WTC11 (cell line): ENCODE measurements around the gene SLC26A11. TPM values are rescaled to one million over a fixed set of nuclear protein-coding genes. Genes with fewer than 3 reads are reported as not detected.

Experiments used
- ATAC-seq: fragments of 200-7000 bp; cut with Tn5 transposase; 2 replicates; pipeline ENCODE4 v1.10.0; 2021; ENCODE audit warnings: mild to moderate bottlenecking, moderate library complexity
- CTCF ChIA-PET: fragments of 300-600 bp; sonication (Branson Sonifier 250); formaldehyde crosslinking; loops from one replicate; lab custom pipeline; 2021; ENCODE audit warnings: antibody characterized with exemption; lab: Charles Lee
- POLR2A ChIA-PET: fragments of 350-600 bp; sonication (Branson Sonifier 250); formaldehyde crosslinking; loops from one replicate; lab custom pipeline; 2021; ENCODE audit warnings: antibody characterized with exemption; lab: Charles Lee
- DNase-seq: peaks from one replicate; pipeline ENCODE4 v3.0.0; 2021; ENCODE audit warnings: low spot score
- H3K27ac Mint-ChIP-seq: 2 replicates; pipeline ENCODE4 v1.8.0; 2021; ENCODE audit warnings: mixed read lengths
- H3K27me3 Mint-ChIP-seq: 2 replicates; pipeline ENCODE4 v1.8.0; 2021; ENCODE audit warnings: low read depth, mild to moderate bottlenecking, moderate library complexity, mixed read lengths
- H3K36me3 Mint-ChIP-seq: 2 replicates; pipeline ENCODE4 v1.8.0; 2021; ENCODE audit warnings: mixed read lengths
- H3K4me1 Mint-ChIP-seq: 2 replicates; pipeline ENCODE4 v1.8.0; 2022; ENCODE audit warnings: mixed read lengths
- H3K4me3 Mint-ChIP-seq: 2 replicates; pipeline ENCODE4 v1.8.0; 2021; ENCODE audit warnings: mild to moderate bottlenecking, moderate library complexity, mixed read lengths
- H3K9me3 Mint-ChIP-seq: 2 replicates; pipeline ENCODE4 v1.8.0; 2021; ENCODE audit warnings: mixed read lengths
- SP1 ChIP-seq: sonication (generic); formaldehyde crosslinking; conservative IDR thresholded peaks from 2 replicates; pipeline ENCODE4 v1.8.1; 2022; ENCODE audit warnings: missing genetic modification reagents
- ZBTB21 ChIP-seq: sonication (generic); formaldehyde crosslinking; IDR thresholded peaks from 2 replicates; pipeline ENCODE4 v1.8.1; 2023; ENCODE audit warnings: mild to moderate bottlenecking, missing genetic modification reagents, borderline replicate concordance
- ZNF138 ChIP-seq: sonication (generic); formaldehyde crosslinking; conservative IDR thresholded peaks from 2 replicates; pipeline ENCODE4 v1.8.1; 2022; ENCODE audit warnings: mild to moderate bottlenecking, moderate library complexity, missing genetic modification reagents
- ZNF396 ChIP-seq: fragments of 250-450 bp; sonication (Bioruptor Pico); IDR thresholded peaks from 2 replicates; pipeline ENCODE4 v1.8.0; 2021; ENCODE audit warnings: mild to moderate bottlenecking, moderate library complexity, borderline replicate concordance
- ZNF423 ChIP-seq: fragments of 250-450 bp; sonication (Bioruptor Pico); IDR thresholded peaks from 2 replicates; pipeline ENCODE4 v2.1.2; 2022; ENCODE audit warnings: mild to moderate bottlenecking, moderate library complexity
- total RNA-seq: library from RNA; stranded (reverse); gene quantifications from 3 replicates; pipeline ENCODE4 v1.2.3, GENCODE V29; 2021
- TF ChIP-seq, protein P1 (sequence below): sonication (generic); formaldehyde crosslinking; IDR thresholded peaks from 2 replicates; pipeline ENCODE4 v1.8.1; 2022; ENCODE audit warnings: mild to moderate bottlenecking, missing genetic modification reagents, moderate library complexity, borderline replicate concordance
- TF ChIP-seq, protein P2 (sequence below): fragments of 200-600 bp; IDR thresholded peaks from 2 replicates; pipeline ENCODE4 v1.8.0; 2022; ENCODE audit warnings: antibody characterized with exemption
- TF ChIP-seq, protein P3 (sequence below): sonication (generic); formaldehyde crosslinking; IDR thresholded peaks from 2 replicates; pipeline ENCODE4 v1.8.1; 2023; ENCODE audit warnings: mild to moderate bottlenecking, missing genetic modification reagents
- TF ChIP-seq, protein P4 (sequence below): sonication (generic); formaldehyde crosslinking; IDR thresholded peaks from 2 replicates; pipeline ENCODE4 v1.8.1; 2023; ENCODE audit warnings: mild to moderate bottlenecking, missing genetic modification reagents, moderate library complexity
- TF ChIP-seq, protein P5 (sequence below): sonication (generic); formaldehyde crosslinking; IDR thresholded peaks from 2 replicates; pipeline ENCODE4 v1.8.0; 2022; ENCODE audit warnings: mild to moderate bottlenecking, missing genetic modification reagents
- TF ChIP-seq, protein P6 (sequence below): fragments of 250-450 bp; sonication (Bioruptor Pico); IDR thresholded peaks from 2 replicates; pipeline ENCODE4 v1.9.0; 2021; ENCODE audit warnings: mild to moderate bottlenecking
- TF ChIP-seq, protein P7 (sequence below): sonication (generic); formaldehyde crosslinking; IDR thresholded peaks from 2 replicates; pipeline ENCODE4 v1.8.1; 2022; ENCODE audit warnings: low read depth, missing genetic modification reagents, borderline replicate concordance
- TF ChIP-seq, protein P8 (sequence below): sonication (generic); formaldehyde crosslinking; IDR thresholded peaks from 2 replicates; pipeline ENCODE4 v1.8.0; 2023; ENCODE audit warnings: mild to moderate bottlenecking, missing genetic modification reagents

SLC26A11 gene
- total RNA-seq, 1 experiment from 2014 or later: 26.4 TPM

DNA sequence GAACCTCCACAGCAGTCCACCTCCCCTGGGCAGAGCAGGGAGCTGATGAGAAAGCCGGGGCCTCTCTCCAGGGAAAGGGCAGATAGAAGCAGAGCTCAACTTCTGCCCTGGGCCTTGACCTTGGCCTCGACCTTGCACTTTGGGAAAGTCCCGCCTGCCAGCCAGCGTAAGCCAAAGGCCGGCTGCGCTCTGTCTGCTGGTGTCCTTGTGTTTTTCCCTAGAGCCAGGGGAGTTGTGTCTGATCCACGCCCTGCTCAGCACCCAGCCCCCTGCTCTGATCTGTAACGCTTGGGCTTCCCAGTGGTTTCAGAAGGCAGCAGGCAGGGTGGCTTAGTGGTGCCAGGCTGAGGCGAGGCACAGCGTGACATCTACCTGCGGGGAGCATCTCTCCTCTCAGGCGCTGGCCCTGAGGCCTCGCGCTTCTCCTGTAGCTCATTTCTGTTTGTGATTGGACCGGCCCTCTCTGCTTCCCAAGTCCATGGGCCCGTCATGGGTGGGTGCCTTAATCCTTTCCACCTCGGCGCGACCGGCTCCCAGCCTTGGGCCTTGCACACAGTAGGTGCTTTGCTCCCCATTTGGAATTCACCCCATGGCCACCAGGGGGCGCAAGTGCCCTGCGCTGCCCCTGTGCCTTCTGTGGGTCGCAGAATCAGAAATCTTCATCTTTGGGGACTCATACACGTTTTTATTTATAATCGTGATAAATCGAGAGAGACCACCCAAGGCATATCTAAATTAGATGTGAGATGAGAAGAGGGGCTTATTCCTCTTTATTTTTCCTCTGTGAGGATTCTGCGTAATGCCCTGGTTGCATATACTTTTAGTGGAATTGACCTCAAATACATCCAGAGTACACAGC lies 24.3 kb upstream of the SLC26A11 start:
- ChIA-PET POLR2A (no interaction called here), CTCF (interaction anchor here (0.5 to 4.0 kb wide), 32 partner anchors 8 to 632 kb away, joined by 3 to 63 read pairs (median 4); partner anchors contain the start of genes GAA and SGSH)
- H3K36me3 Mint-ChIP-seq: no peaks in the 10 kb centered on the region
- DNase-seq: peak; percentile 81
- no peak overlapping the region for H3K4me3 Mint-ChIP-seq
- H3K27me3 Mint-ChIP-seq: no peaks in the 10 kb centered on the region; the same call in 1 of the 2 replicates
- H3K9me3 Mint-ChIP-seq: no peaks in the 10 kb centered on the region
- peak; percentile 53 for ATAC-seq
- peaks cover 7% of the 10 kb centered on the region for H3K4me1 Mint-ChIP-seq
- TF ChIP-seq, protein P1, sequence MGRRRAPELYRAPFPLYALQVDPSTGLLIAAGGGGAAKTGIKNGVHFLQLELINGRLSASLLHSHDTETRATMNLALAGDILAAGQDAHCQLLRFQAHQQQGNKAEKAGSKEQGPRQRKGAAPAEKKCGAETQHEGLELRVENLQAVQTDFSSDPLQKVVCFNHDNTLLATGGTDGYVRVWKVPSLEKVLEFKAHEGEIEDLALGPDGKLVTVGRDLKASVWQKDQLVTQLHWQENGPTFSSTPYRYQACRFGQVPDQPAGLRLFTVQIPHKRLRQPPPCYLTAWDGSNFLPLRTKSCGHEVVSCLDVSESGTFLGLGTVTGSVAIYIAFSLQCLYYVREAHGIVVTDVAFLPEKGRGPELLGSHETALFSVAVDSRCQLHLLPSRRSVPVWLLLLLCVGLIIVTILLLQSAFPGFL (CRISPR knock-in tag): no peak
- TF ChIP-seq ZNF396 (CRISPR knock-in tag) (no peak), SP1 (CRISPR knock-in tag) (peak; percentile 41; the same call in 1 of the 2 replicates)
- TF ChIP-seq, protein P2, sequence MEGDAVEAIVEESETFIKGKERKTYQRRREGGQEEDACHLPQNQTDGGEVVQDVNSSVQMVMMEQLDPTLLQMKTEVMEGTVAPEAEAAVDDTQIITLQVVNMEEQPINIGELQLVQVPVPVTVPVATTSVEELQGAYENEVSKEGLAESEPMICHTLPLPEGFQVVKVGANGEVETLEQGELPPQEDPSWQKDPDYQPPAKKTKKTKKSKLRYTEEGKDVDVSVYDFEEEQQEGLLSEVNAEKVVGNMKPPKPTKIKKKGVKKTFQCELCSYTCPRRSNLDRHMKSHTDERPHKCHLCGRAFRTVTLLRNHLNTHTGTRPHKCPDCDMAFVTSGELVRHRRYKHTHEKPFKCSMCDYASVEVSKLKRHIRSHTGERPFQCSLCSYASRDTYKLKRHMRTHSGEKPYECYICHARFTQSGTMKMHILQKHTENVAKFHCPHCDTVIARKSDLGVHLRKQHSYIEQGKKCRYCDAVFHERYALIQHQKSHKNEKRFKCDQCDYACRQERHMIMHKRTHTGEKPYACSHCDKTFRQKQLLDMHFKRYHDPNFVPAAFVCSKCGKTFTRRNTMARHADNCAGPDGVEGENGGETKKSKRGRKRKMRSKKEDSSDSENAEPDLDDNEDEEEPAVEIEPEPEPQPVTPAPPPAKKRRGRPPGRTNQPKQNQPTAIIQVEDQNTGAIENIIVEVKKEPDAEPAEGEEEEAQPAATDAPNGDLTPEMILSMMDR: peak; percentile 99
- TF ChIP-seq, protein P3, sequence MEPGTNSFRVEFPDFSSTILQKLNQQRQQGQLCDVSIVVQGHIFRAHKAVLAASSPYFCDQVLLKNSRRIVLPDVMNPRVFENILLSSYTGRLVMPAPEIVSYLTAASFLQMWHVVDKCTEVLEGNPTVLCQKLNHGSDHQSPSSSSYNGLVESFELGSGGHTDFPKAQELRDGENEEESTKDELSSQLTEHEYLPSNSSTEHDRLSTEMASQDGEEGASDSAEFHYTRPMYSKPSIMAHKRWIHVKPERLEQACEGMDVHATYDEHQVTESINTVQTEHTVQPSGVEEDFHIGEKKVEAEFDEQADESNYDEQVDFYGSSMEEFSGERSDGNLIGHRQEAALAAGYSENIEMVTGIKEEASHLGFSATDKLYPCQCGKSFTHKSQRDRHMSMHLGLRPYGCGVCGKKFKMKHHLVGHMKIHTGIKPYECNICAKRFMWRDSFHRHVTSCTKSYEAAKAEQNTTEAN (CRISPR knock-in tag): 0 out of 2 replicates have a peak, but pooled peaks have one; percentile 51
- TF ChIP-seq, protein P4, sequence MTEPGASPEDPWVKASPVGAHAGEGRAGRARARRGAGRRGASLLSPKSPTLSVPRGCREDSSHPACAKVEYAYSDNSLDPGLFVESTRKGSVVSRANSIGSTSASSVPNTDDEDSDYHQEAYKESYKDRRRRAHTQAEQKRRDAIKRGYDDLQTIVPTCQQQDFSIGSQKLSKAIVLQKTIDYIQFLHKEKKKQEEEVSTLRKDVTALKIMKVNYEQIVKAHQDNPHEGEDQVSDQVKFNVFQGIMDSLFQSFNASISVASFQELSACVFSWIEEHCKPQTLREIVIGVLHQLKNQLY (CRISPR knock-in tag): 0 out of 2 replicates have a peak, but pooled peaks have one; percentile 35
- peak overlapping the region; percentile 9; the same call in 1 of the 2 replicates for H3K27ac Mint-ChIP-seq

DNA sequence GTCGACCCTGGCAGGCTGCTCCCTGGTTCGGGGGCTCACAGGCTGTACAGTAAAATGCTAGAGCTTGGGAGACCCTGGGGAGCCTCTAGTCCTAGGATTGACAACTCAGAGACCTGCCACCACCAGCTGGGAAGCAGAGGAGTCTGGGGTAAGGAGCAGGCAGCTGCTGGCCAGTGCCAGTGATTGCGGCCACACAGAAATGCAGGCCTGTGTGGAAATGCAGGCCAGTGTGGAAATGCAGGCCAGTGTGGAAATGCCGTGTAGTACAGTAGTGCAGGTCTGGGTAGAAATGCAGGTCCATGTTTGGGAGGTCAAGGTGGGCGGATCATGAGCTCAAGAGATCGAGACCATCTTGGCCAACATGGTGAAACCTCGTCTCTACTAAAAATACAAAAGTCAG lies 23.6 kb upstream of the SLC26A11 start:
- Mint-ChIP-seq H3K27me3 (no peaks in the 10 kb centered on the region; the same call in 1 of the 2 replicates), H3K4me3 (no peak overlapping the region), H3K9me3 (no peaks in the 10 kb centered on the region), H3K27ac (no peak overlapping the region; the same call in 1 of the 2 replicates), H3K4me1 (peaks cover 7% of the 10 kb centered on the region), H3K36me3 (peaks cover 5% of the 10 kb centered on the region)
- CTCF ChIA-PET: interaction anchor here (0.5 to 4.0 kb wide), 26 partner anchors 8 to 631 kb away, joined by 3 to 63 read pairs (median 4); partner anchors contain the start of gene GAA
- DNase-seq: no peak
- TF ChIP-seq, protein P5, sequence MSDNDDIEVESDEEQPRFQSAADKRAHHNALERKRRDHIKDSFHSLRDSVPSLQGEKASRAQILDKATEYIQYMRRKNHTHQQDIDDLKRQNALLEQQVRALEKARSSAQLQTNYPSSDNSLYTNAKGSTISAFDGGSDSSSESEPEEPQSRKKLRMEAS (CRISPR knock-in tag): no peak
- no peak for TF ChIP-seq ZNF138 (CRISPR knock-in tag)
- no peak for ATAC-seq
- POLR2A ChIA-PET: no interaction called here

DNA sequence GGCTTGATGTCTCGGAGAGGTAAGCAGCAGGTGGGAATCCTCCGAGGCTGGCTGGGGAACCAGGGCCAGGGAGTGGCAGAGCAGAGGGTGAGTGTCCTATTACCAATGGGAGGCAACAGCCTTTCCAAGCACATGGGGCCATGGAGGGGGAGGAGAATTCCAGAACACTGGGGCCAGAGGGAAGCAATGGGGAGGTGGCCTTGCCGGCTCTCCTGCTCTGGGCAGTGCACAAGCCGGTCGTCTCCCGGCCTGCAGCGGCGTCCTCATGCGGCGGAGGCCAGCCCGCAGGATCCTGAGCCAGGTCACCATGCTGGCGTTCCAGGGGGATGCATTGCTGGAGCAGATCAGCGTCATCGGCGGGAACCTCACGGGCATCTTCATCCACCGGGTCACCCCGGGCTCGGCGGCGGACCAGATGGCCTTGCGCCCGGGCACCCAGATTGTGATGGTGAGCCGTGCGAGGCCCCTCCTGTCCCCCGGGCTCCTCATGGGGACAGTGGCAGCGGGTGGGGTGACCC lies 22.0 kb upstream of the SLC26A11 start:
- H3K4me1 Mint-ChIP-seq: peaks cover 7% of the 10 kb centered on the region
- TF ChIP-seq, protein P5 (CRISPR knock-in tag): 0 out of 2 replicates have a peak, but pooled peaks have one; percentile 20
- no peak for TF ChIP-seq ZBTB21 (CRISPR knock-in tag)
- TF ChIP-seq, protein P6, sequence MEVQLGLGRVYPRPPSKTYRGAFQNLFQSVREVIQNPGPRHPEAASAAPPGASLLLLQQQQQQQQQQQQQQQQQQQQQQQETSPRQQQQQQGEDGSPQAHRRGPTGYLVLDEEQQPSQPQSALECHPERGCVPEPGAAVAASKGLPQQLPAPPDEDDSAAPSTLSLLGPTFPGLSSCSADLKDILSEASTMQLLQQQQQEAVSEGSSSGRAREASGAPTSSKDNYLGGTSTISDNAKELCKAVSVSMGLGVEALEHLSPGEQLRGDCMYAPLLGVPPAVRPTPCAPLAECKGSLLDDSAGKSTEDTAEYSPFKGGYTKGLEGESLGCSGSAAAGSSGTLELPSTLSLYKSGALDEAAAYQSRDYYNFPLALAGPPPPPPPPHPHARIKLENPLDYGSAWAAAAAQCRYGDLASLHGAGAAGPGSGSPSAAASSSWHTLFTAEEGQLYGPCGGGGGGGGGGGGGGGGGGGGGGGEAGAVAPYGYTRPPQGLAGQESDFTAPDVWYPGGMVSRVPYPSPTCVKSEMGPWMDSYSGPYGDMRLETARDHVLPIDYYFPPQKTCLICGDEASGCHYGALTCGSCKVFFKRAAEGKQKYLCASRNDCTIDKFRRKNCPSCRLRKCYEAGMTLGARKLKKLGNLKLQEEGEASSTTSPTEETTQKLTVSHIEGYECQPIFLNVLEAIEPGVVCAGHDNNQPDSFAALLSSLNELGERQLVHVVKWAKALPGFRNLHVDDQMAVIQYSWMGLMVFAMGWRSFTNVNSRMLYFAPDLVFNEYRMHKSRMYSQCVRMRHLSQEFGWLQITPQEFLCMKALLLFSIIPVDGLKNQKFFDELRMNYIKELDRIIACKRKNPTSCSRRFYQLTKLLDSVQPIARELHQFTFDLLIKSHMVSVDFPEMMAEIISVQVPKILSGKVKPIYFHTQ (CRISPR knock-in tag): no peak
- TF ChIP-seq, protein P7, sequence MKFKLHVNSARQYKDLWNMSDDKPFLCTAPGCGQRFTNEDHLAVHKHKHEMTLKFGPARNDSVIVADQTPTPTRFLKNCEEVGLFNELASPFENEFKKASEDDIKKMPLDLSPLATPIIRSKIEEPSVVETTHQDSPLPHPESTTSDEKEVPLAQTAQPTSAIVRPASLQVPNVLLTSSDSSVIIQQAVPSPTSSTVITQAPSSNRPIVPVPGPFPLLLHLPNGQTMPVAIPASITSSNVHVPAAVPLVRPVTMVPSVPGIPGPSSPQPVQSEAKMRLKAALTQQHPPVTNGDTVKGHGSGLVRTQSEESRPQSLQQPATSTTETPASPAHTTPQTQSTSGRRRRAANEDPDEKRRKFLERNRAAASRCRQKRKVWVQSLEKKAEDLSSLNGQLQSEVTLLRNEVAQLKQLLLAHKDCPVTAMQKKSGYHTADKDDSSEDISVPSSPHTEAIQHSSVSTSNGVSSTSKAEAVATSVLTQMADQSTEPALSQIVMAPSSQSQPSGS (CRISPR knock-in tag): no peak
- TF ChIP-seq, protein P8, sequence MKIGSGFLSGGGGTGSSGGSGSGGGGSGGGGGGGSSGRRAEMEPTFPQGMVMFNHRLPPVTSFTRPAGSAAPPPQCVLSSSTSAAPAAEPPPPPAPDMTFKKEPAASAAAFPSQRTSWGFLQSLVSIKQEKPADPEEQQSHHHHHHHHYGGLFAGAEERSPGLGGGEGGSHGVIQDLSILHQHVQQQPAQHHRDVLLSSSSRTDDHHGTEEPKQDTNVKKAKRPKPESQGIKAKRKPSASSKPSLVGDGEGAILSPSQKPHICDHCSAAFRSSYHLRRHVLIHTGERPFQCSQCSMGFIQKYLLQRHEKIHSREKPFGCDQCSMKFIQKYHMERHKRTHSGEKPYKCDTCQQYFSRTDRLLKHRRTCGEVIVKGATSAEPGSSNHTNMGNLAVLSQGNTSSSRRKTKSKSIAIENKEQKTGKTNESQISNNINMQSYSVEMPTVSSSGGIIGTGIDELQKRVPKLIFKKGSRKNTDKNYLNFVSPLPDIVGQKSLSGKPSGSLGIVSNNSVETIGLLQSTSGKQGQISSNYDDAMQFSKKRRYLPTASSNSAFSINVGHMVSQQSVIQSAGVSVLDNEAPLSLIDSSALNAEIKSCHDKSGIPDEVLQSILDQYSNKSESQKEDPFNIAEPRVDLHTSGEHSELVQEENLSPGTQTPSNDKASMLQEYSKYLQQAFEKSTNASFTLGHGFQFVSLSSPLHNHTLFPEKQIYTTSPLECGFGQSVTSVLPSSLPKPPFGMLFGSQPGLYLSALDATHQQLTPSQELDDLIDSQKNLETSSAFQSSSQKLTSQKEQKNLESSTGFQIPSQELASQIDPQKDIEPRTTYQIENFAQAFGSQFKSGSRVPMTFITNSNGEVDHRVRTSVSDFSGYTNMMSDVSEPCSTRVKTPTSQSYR: 0 out of 2 replicates have a peak, but pooled peaks have one; percentile 2
- peak; percentile 90; the same call in 1 of the 2 replicates for TF ChIP-seq ZNF423
- TF ChIP-seq, all 79 proteins: peak for 3
- peak overlapping the region; percentile 42; the same call in 1 of the 2 replicates for H3K27ac Mint-ChIP-seq
- no peaks in the 10 kb centered on the region for H3K9me3 Mint-ChIP-seq
- H3K27me3 Mint-ChIP-seq: no peaks in the 10 kb centered on the region; the same call in 1 of the 2 replicates
- CTCF ChIA-PET: interaction anchor here (4.0 kb wide), 1 partner anchor 164 kb away, joined by 63 read pairs; no protein-coding TSS in a partner anchor
- ATAC-seq: peak; percentile 64
- POLR2A ChIA-PET: no interaction called here
- peaks cover 5% of the 10 kb centered on the region for H3K36me3 Mint-ChIP-seq
- peak; percentile 37 for DNase-seq
- no peak overlapping the region for H3K4me3 Mint-ChIP-seq
